ENCODE measurements around the gene ABCB8. TPM values are rescaled to one million over a fixed set of nuclear protein-coding genes. Genes with fewer than 3 reads are reported as not detected.

ABCB8 gene
- total and polyA plus RNA-seq, 9 of the 15 experiments (the other 6 are each of a cell fraction or from before 2014, with no cell fraction given) = 7.6 to 106 (median 36.3) TPM

GRCh38 chr7:151056283-151056665 is 28.0 kb downstream of the ABCB8 start:
- H2AFZ ChIP-seq (ENCODE audit: low read depth, low read length) = peak overlapping the region; percentile 74
- peaks cover 10% of the 10 kb centered on the region for H4K20me1 ChIP-seq (replicated peaks; ENCODE audit: control insufficient read depth, insufficient read depth, low read length)
- in situ Hi-C loops (cut with MboI) = no loop called here
- H3K79me2 ChIP-seq (ENCODE audit: control insufficient read depth, insufficient read depth, low read length) = peaks cover 25% of the 10 kb centered on the region
- H3K27ac ChIP-seq (ENCODE audit: extremely low read depth, low read depth, low read length) = peak overlapping the region; percentile 27; the same call in 2 of the 3 replicates
- H3K4me2 ChIP-seq (ENCODE audit: insufficient read depth, low read length) = peak overlapping the region; percentile 90
- H3K4me1 ChIP-seq (replicated peaks in 1 of 2; ENCODE audit: control insufficient read depth in 2 of 2, insufficient read depth in 2 of 2, low read length in 2 of 2) = peaks cover 43 to 69% of the 10 kb centered on the region in 2 experiments
- no peaks in the 10 kb centered on the region; the same call in 2 of the 3 replicates for H3K36me3 ChIP-seq (ENCODE audit: control insufficient read depth, insufficient read depth, low read length)
- no peaks in the 10 kb centered on the region for H3K9me1 ChIP-seq (ENCODE audit: control insufficient read depth, insufficient read depth, low read length)
- H3K27me3 ChIP-seq (ENCODE audit: control insufficient read depth in 2 of 2, insufficient read depth in 2 of 2, low read length in 2 of 2) = no peaks in the 10 kb centered on the region
- peak overlapping the region; percentile 33 to 91; a peak in 2 of 4 replicates for H3K9ac ChIP-seq (ENCODE audit: insufficient read depth in 1 of 2, low read depth in 2 of 2, low read length in 2 of 2)
- DNase-seq (ENCODE audit: extremely low read depth in 1 of 4, low spot score in 3 of 4) (peak; percentile 70 to 76 (median 73)), FAIRE-seq (peak; percentile 87), ATAC-seq (peak; percentile 11)
- 29% methylated on average over 6 of the region's 6 CpGs for WGBS (ENCODE audit: insufficient coverage, low coverage, missing lambda C conversion rate)
- TSS peak; percentile 28 for BruUV-seq (replicated peaks)
- intact Hi-C loops (cut with micrococcal nuclease) = no loop called here
- ChIA-PET POLR2A (interaction anchor here (1.0 to 1.8 kb wide), 3 partner anchors 14 to 22 kb away, joined by 3 to 4 read pairs (median 4); no protein-coding TSS in a partner anchor), CTCF (ENCODE audit: low intra/inter-chr PET ratio) (interaction anchor here (0.6 to 2.9 kb wide), 2 partner anchors 27 to 90 kb away, joined by 3 to 14 read pairs; partner anchors contain the start of gene ABCB8)
- H3K9me3 ChIP-seq (replicated peaks; ENCODE audit: control insufficient read depth, insufficient read depth, low read depth, low read length) = no peaks in the 10 kb centered on the region
- H3K4me3 ChIP-seq = no peak overlapping the region
- TF ChIP-seq SMARCC2 (IDR thresholded peaks at IDR 0.05; ENCODE audit: low read depth) (no peak), ZBTB1 (CRISPR knock-in tag; IDR thresholded peaks at IDR 0.05; ENCODE audit: borderline replicate concordance, low read depth) (no peak), CLOCK (CRISPR knock-in tag; IDR thresholded peaks at IDR 0.05; ENCODE audit: borderline replicate concordance) (no peak), XRCC5 (IDR thresholded peaks at IDR 0.05; ENCODE audit: low read depth, low read length) (no peak), UBTF (IDR thresholded peaks at IDR 0.05; ENCODE audit: borderline replicate concordance in 1 of 2, low read depth in 2 of 2, low read length in 2 of 2) (no peak), SLC30A9 (CRISPR knock-in tag; IDR thresholded peaks at IDR 0.05) (no peak), ZNF263 (CRISPR knock-in tag; IDR thresholded peaks at IDR 0.05; ENCODE audit: borderline replicate concordance) (no peak; the same call in 1 of the 2 replicates), FOSL1 (tag; conservative IDR thresholded peaks at IDR 0.05) (no peak), ZNF398 (CRISPR knock-in tag; IDR thresholded peaks at IDR 0.05) (no peak), GTF3C2 (IDR thresholded peaks at IDR 0.05; ENCODE audit: borderline replicate concordance, extremely low read depth, insufficient read length) (no peak), BDP1 (IDR thresholded peaks at IDR 0.05; ENCODE audit: insufficient read depth, insufficient read length) (no peak)

All from K562 (cell line).